SJSA1 (cell line): Measurements from ENCODE around the gene GSK3B. TPM values are rescaled to one million over a fixed set of nuclear protein-coding genes. Genes with fewer than 3 reads are reported as not detected.
A peak's percentile ranks its signal among the peaks of the same experiment; 100 is the strongest.

Experiments
- DNase-seq, 2 experiments: peaks; one replicate each; pipeline ENCODE4 v3.0.0-alpha.2; 2015 to 2020; ENCODE audit warnings: low spot score in 2 of 2, low read depth in 1 of 2
- H3K27ac ChIP-seq: fragments of 250-450 bp; sonication (Bioruptor Pico); 2 replicates; pipeline ENCODE4 v1.5.1; 2020; ENCODE audit warnings: mild to moderate bottlenecking, moderate library complexity
- H3K27me3 ChIP-seq: fragments of 250-450 bp; sonication (Bioruptor Pico); replicated peaks from 2 replicates; pipeline ENCODE4 v1.5.1; 2020; ENCODE audit warnings: mild to moderate bottlenecking, moderate library complexity
- H3K36me3 ChIP-seq: fragments of 250-450 bp; sonication (Bioruptor Pico); 2 replicates; pipeline ENCODE4 v1.5.1; 2020; ENCODE audit warnings: mild to moderate bottlenecking
- H3K4me1 ChIP-seq: fragments of 250-450 bp; sonication (Bioruptor Pico); replicated peaks from 2 replicates; pipeline ENCODE4 v1.6.1; 2021; ENCODE audit warnings: mild to moderate bottlenecking
- H3K4me3 ChIP-seq: fragments of 250-450 bp; sonication (Bioruptor Pico); 2 replicates; pipeline ENCODE4 v1.5.1; 2020; ENCODE audit warnings: mild to moderate bottlenecking
- H3K9me3 ChIP-seq: fragments of 250-450 bp; sonication (Bioruptor Pico); replicated peaks from 2 replicates; pipeline ENCODE4 v1.5.1; 2020; ENCODE audit warnings: mild to moderate bottlenecking
- total RNA-seq: library from RNA; depleted of rRNA; stranded (reverse); fragments of >200 nt; shearing (Covaris generic); gene quantifications from 2 replicates; pipeline ENCODE4 v1.2.3, GENCODE V29; 2014; rRNA removed

Gene GSK3B
- total RNA-seq, result 34.0 and 45.5 TPM in 2 replicates

GRCh38 chr3:120093911-120094775 lies at the start of gene GSK3B:
GSK3B (minus strand) TSS chr3:120094447; CDS start chr3:120093434, 1,013 bp downstream.
- H3K9me3 ChIP-seq, result no peaks in the 10 kb centered on the region
- peak; percentile 70 to 79 for DNase-seq
- peaks cover 19% of the 10 kb centered on the region for H3K36me3 ChIP-seq
- H3K4me1 ChIP-seq, result peaks cover 18% of the 10 kb centered on the region
- H3K27me3 ChIP-seq, result no peaks in the 10 kb centered on the region
- peak within 1 kb of the TSS; percentile 78 for H3K4me3 ChIP-seq
- peak within 1 kb of the TSS; percentile 99 for H3K27ac ChIP-seq

DNA sequence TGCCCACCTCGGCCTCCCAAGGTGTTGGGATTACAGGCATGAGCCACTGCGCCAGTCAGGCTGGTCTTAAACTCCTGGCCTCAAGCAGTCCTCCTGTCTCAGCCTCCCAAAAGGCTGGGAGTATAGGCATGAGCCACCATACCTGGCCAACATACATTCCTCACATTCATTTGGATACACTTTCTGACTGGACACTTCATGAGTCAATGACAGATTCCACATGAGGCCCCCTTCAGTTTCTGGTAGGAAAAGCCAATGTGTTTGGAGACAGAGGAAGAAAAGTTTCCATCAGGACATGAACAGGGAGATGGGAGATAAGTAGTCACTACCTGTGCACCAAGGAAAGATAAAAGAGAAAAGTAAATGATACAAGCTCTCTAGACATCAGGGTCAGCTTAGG lies 49.4 kb upstream of the GSK3B start:
- H3K9me3 ChIP-seq, result no peaks in the 10 kb centered on the region
- H3K4me3 ChIP-seq, result no peak overlapping the region
- no peak for DNase-seq
- peaks cover 43% of the 10 kb centered on the region for H3K4me1 ChIP-seq
- 0 out of 2 replicates have a peak overlapping the region, but pooled peaks have one; percentile 11 for H3K27ac ChIP-seq
- H3K36me3 ChIP-seq, result no peaks in the 10 kb centered on the region
- no peaks in the 10 kb centered on the region for H3K27me3 ChIP-seq

GRCh38 chr3:120142236-120142635 lies 48.0 kb upstream of the GSK3B start:
- Histone ChIP-seq H3K4me1 (peaks cover 29% of the 10 kb centered on the region), H3K27ac (no peak overlapping the region), H3K27me3 (no peaks in the 10 kb centered on the region), H3K36me3 (no peaks in the 10 kb centered on the region), H3K9me3 (no peaks in the 10 kb centered on the region), H3K4me3 (no peak overlapping the region)
- no peak for DNase-seq

- no peak for DNase-seq
- no peak overlapping the region for H3K27ac ChIP-seq
- no peaks in the 10 kb centered on the region for H3K27me3 ChIP-seq
- no peaks in the 10 kb centered on the region for H3K9me3 ChIP-seq
- no peak overlapping the region for H3K4me3 ChIP-seq
- H3K4me1 ChIP-seq, result peaks cover 28% of the 10 kb centered on the region
- H3K36me3 ChIP-seq, result no peaks in the 10 kb centered on the region
Measured at GRCh38 chr3:120140098-120140742, 46.0 kb upstream of the GSK3B start.

DNA sequence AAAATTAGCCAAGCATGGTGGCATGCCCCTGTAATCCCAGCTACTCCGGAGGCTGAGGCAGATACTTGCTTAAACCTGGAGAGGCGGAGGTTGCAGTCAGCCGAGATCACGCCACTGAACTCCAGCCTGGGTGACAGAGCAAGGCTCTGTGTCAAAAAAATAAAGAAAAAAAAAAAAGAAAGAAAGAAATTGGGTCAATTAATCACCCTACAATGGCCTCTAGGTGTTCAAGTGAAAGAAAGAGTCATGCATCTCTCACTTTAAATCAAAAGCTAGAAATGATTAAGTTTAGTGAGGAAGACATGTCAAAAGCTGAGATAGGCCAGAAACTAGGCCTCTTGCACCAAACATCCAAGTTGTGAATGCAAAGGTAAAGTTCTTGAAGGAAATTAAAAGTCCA lies 44.9 kb upstream of the GSK3B start:
- DNase-seq, result no peak
- H3K9me3 ChIP-seq, result no peaks in the 10 kb centered on the region
- peaks cover 21% of the 10 kb centered on the region for H3K4me1 ChIP-seq
- H3K4me3 ChIP-seq, result no peak overlapping the region
- no peaks in the 10 kb centered on the region for H3K27me3 ChIP-seq
- no peak overlapping the region for H3K27ac ChIP-seq
- no peaks in the 10 kb centered on the region for H3K36me3 ChIP-seq

- no peaks in the 10 kb centered on the region for H3K27me3 ChIP-seq
- H3K4me3 ChIP-seq, result no peak overlapping the region
- peaks cover 15% of the 10 kb centered on the region for H3K4me1 ChIP-seq
- H3K36me3 ChIP-seq, result no peaks in the 10 kb centered on the region
- no peak for DNase-seq
- H3K9me3 ChIP-seq, result no peaks in the 10 kb centered on the region
- H3K27ac ChIP-seq, result no peak overlapping the region
Measured at GRCh38 chr3:120137548-120137947, 43.3 kb upstream of the GSK3B start.

DNA sequence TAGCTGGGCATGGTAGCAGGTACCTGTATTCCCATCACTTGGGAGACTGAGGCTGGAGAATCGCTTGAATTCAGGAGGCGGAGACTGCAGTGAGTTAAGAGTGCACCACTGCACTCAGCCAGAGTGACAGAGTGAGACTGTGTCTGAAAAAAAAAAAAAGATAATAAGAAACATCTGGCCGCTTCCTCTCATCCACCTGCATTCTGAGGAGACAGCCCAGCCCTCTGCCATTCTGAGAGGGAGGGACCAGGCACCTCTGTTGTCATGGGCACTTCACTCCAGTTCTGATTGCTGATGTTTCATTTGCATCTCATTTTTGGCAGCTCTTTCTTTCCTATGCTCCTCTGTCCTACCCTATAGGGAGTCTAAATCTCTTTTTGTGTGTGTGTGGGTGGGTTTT lies 36.4 kb upstream of the GSK3B start:
- Histone ChIP-seq H3K27me3 (no peaks in the 10 kb centered on the region), H3K4me3 (no peak overlapping the region), H3K36me3 (no peaks in the 10 kb centered on the region), H3K4me1 (peaks cover 8% of the 10 kb centered on the region), H3K9me3 (no peaks in the 10 kb centered on the region), H3K27ac (no peak overlapping the region)
- no peak for DNase-seq

- Histone ChIP-seq H3K27me3 (no peaks in the 10 kb centered on the region), H3K4me3 (no peak overlapping the region), H3K9me3 (no peaks in the 10 kb centered on the region), H3K36me3 (no peaks in the 10 kb centered on the region), H3K27ac (no peak overlapping the region), H3K4me1 (peaks cover under 1% of the 10 kb centered on the region)
- no peak for DNase-seq
Measured at GRCh38 chr3:120129718-120130513, 35.7 kb upstream of the GSK3B start.

DNA sequence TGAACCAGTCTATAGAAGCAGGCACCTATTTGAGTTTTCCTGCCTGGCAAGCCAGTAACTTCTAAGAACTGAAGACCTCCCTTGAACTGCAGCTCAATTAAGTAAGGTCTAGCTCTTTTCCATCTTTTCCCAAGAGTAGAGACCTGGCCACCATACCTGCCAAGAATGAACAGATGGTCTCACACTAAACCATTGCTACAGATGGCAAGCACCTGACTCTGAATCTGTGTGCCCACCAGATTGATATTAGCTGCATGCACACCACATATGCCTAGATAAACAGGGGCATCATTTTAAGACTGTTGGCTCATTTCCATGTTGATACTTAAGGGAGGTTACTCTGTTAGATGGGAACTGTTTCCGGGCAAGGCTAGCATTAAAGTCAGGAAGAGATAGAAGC lies 34.8 kb upstream of the GSK3B start:
- no peak for DNase-seq

DNA sequence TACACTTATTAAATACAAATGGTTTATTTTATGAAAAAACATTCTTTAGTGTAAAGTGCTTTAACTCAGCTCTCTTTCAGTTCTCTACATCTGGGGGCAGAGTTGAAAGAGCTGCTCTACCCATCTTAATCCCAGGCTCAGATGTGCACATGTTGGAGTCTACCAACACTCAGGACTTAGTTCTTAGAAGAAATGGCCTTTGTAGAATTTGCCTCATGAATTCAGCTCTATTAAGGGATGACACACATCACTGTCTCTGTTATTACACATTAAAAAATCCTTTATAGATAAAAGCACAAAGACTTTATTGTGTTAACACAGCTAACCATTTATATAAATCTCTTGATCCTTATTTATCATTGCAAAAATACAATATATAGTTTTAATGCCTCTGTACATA lies 31.7 kb upstream of the GSK3B start:
- H3K36me3 ChIP-seq, result no peaks in the 10 kb centered on the region
- no peaks in the 10 kb centered on the region for H3K9me3 ChIP-seq
- H3K4me1 ChIP-seq, result no peaks in the 10 kb centered on the region
- H3K27me3 ChIP-seq, result no peaks in the 10 kb centered on the region
- no peak overlapping the region for H3K4me3 ChIP-seq
- no peak for DNase-seq
- no peak overlapping the region for H3K27ac ChIP-seq

More for the DNA sequence above, 34.8 kb upstream of the GSK3B start:
- Histone ChIP-seq H3K4me1 (no peaks in the 10 kb centered on the region), H3K36me3 (no peaks in the 10 kb centered on the region), H3K4me3 (no peak overlapping the region), H3K27ac (no peak overlapping the region), H3K27me3 (no peaks in the 10 kb centered on the region), H3K9me3 (no peaks in the 10 kb centered on the region)

- no peak for DNase-seq
- Histone ChIP-seq H3K27me3 (no peaks in the 10 kb centered on the region), H3K4me3 (no peak overlapping the region), H3K4me1 (peaks cover 4% of the 10 kb centered on the region), H3K36me3 (no peaks in the 10 kb centered on the region), H3K9me3 (0 out of 2 replicates have a peak, but pooled peaks cover 2% of the 10 kb centered on the region), H3K27ac (no peak overlapping the region)
Measured at GRCh38 chr3:120119846-120120510, 25.7 kb upstream of the GSK3B start.

DNA sequence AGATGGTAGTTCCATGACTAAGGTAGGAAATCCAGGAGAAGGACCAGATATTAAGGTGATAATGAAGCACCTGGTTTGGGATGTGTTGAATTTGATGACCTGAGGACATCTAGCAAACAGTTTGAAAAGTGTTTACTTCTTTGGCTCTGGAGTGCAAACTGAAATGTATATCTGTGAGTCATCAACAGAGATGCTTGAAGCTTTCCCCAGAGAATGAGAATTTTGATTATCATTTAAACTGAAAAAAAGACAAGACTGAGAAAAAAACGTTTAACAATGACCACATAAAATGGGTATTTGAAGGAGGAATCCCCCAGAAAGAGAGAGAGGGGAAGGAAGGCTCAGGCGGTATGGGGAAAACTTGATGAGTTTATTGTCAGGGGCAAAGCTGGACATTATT lies 20.7 kb upstream of the GSK3B start:
- no peaks in the 10 kb centered on the region for H3K36me3 ChIP-seq
- 0 out of 2 replicates have a peak, but pooled peaks cover 2% of the 10 kb centered on the region for H3K9me3 ChIP-seq
- DNase-seq, result peak in 1 of 2 experiments; percentile 21
- H3K4me1 ChIP-seq, result peaks cover 19% of the 10 kb centered on the region
- H3K4me3 ChIP-seq, result no peak overlapping the region
- H3K27me3 ChIP-seq, result no peaks in the 10 kb centered on the region
- no peak overlapping the region; the same call in 1 of the 2 replicates for H3K27ac ChIP-seq

GRCh38 chr3:120114376-120114775 lies 20.1 kb upstream of the GSK3B start:
- no peak overlapping the region for H3K27ac ChIP-seq

More at GRCh38 chr3:120114376-120114775, 20.1 kb upstream of the GSK3B start:
- H3K4me1 ChIP-seq, result peaks cover 23% of the 10 kb centered on the region
- 0 out of 2 replicates have a peak, but pooled peaks cover 2% of the 10 kb centered on the region for H3K9me3 ChIP-seq
- DNase-seq, result no peak
- H3K4me3 ChIP-seq, result no peak overlapping the region
- H3K36me3 ChIP-seq, result no peaks in the 10 kb centered on the region
- no peaks in the 10 kb centered on the region for H3K27me3 ChIP-seq
